ENCODE measurements around the gene MATN1.

Gene MATN1

GRCh38 chr1:30682396-30683275 lies 40.7 kb downstream of the MATN1 start:
- no peak for DNase-seq (ENCODE audit: low read depth, low spot score)

- peak; percentile 40 for DNase-seq (ENCODE audit: low read depth, low spot score)
Measured at GRCh38 chr1:30681782-30682181, 41.6 kb downstream of the MATN1 start.

- DNase-seq (ENCODE audit: low read depth, low spot score), result no peak
Measured at GRCh38 chr1:30680879-30681278, 42.5 kb downstream of the MATN1 start.

- DNase-seq (ENCODE audit: low read depth, low spot score), result no peak
Measured at GRCh38 chr1:30680429-30680828, 43.0 kb downstream of the MATN1 start.

GRCh38 chr1:30679976-30680305 lies 43.4 kb downstream of the MATN1 start:
- DNase-seq (ENCODE audit: low read depth, low spot score), result no peak

GRCh38 chr1:30679201-30679975 lies 44.0 kb downstream of the MATN1 start:
- DNase-seq (ENCODE audit: low read depth, low spot score), result no peak

- no peak for DNase-seq (ENCODE audit: low read depth, low spot score)
Measured at GRCh38 chr1:30678209-30678608, 45.2 kb downstream of the MATN1 start.

- DNase-seq (ENCODE audit: low read depth, low spot score), result no peak
Measured at GRCh38 chr1:30677471-30677870, 45.9 kb downstream of the MATN1 start.

- peak; percentile 65 for DNase-seq (ENCODE audit: low read depth, low spot score)
Measured at GRCh38 chr1:30675761-30676160, 47.6 kb downstream of the MATN1 start.

- no peak for DNase-seq (ENCODE audit: low read depth, low spot score)
Measured at GRCh38 chr1:30675289-30675688, 48.1 kb downstream of the MATN1 start.

GRCh38 chr1:30673395-30673794 lies 50.0 kb downstream of the MATN1 start:
- DNase-seq (ENCODE audit: low read depth, low spot score), result no peak

GRCh38 chr1:30672661-30673060 lies 50.7 kb downstream of the MATN1 start:
- DNase-seq (ENCODE audit: low read depth, low spot score), result no peak

GRCh38 chr1:30670240-30671060 lies 52.9 kb downstream of the MATN1 start:
- DNase-seq (ENCODE audit: low read depth, low spot score), result no peak

- DNase-seq (ENCODE audit: low read depth, low spot score), result no peak
Measured at GRCh38 chr1:30668546-30669327, 54.6 kb downstream of the MATN1 start.

- no peak for DNase-seq (ENCODE audit: low read depth, low spot score)
Measured at GRCh38 chr1:30668024-30668423, 55.4 kb downstream of the MATN1 start.

- DNase-seq (ENCODE audit: low read depth, low spot score), result no peak
Measured at GRCh38 chr1:30666756-30667273, 56.6 kb downstream of the MATN1 start.

GRCh38 chr1:30665216-30666010 lies 58.0 kb downstream of the MATN1 start:
- DNase-seq (ENCODE audit: low read depth, low spot score), result no peak

GRCh38 chr1:30664103-30664755 lies 59.2 kb downstream of the MATN1 start:
- DNase-seq (ENCODE audit: low read depth, low spot score), result no peak

GRCh38 chr1:30663596-30664091 lies 59.7 kb downstream of the MATN1 start:
- no peak for DNase-seq (ENCODE audit: low read depth, low spot score)

Measured in smooth muscle cell of the brain vasculature (primary cell).